GM20431 (cell line): ENCODE measurements around the gene ANTXRL.
"Not testable (repeated sequence)": the region's sequence is repeated elsewhere in the genome, so short reads cannot be mapped to it uniquely, and the experiment has no call there.

Experiments used
- in situ Hi-C: fragments of 300-500 bp; cut with MseI, MboI; formaldehyde crosslinking; loops from one replicate; pipeline ENCODE4 v1.15.0; 2020; ENCODE audit warnings: low sequenced_read_pairs; ENCODE audit not compliant: unreplicated experiment

ANTXRL gene

GRCh38 chr10:46253076-46254006 is 33.5 kb upstream of the ANTXRL start:
- in situ Hi-C loops = no loop called here

- in situ Hi-C loops = no loop called here
Measured at GRCh38 chr10:46254007-46254383, 32.8 kb upstream of the ANTXRL start.

GRCh38 chr10:46254467-46254866 is 32.3 kb upstream of the ANTXRL start:
- in situ Hi-C loops = no loop called here

DNA sequence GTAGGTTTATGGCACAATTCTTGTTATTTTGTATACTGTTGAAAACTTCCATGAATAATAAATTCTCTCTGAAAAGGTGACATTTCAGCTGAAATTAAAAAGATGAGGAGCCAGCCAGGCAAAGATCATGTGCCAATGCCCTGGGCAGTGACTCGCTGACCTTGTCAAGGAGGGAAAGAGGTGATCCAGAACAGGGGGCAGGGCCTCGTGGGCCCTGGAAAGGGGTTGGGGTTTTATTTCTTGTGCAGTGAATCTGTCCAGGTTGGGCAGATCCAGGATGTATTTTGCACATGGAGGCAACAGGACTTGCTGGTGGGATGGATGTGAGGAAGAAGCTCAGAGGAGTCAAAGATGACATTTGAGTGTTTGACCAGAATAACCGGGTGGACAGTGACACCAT is 31.6 kb upstream of the ANTXRL start:
- in situ Hi-C loops = not testable (repeated sequence)

GRCh38 chr10:46255801-46256747 is 30.7 kb upstream of the ANTXRL start:
- in situ Hi-C loops = no loop called here

- in situ Hi-C loops = no loop called here
Measured at GRCh38 chr10:46257099-46257498, 29.7 kb upstream of the ANTXRL start.

DNA sequence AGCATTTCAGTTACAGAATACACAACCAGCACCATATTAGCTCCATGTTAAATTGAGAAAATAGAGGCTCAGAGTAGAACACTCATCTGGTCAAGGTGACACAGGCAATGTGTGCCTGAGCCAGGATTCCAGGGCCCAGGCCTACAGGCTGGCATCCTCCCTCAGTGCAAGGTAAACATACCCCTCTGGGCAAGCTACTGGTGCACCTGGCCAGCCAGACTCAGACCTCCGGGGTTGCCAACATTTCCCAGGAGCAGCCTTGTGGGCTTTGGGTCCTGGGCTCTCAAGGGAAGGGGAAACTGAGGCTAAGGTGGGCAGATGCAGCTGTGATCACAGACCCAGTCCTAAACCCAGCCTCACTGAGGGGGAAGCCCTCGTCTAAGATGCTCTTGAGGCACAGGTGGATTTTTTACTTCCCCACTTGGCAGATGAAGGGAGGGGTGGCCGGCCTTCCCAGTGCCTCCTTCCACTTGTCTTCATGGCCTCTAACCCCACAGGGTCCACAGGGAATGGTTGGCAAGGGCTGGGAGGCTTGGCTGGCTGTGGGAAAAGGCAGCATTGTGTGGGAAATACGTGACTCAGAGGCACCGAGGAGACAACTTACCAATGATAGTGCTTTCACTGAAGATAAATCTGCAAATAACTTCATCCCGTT is 23.8 kb upstream of the ANTXRL start:
- in situ Hi-C loops = not testable (repeated sequence)

- in situ Hi-C loops = no loop called here
Measured at GRCh38 chr10:46263831-46264268, 22.9 kb upstream of the ANTXRL start.

DNA sequence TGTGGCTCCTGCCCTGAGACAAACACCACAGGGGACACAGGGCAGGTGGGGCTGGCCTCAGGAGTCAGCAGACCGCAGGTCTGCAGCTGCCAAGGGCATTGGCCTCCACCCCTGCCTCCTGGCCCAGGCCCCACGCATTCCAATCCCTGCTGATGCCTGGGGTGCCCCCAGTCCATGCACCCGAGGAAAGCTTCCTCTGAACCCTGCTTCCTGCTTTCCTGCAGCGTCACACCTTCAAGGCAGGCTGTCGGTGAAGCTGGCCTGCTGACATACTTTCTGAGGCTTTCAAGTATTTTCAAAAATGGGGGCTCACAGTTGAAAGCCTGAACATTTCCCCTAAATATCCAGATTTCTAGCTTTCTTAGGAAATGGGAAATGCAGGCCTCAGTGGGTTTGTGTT is 22.5 kb upstream of the ANTXRL start:
- in situ Hi-C loops = no loop called here

GRCh38 chr10:46264737-46265368 is 21.9 kb upstream of the ANTXRL start:
- in situ Hi-C loops = no loop called here

GRCh38 chr10:46265566-46266305 is 21.1 kb upstream of the ANTXRL start:
- in situ Hi-C loops = not testable (repeated sequence)

- in situ Hi-C loops = no loop called here
Measured at GRCh38 chr10:46266306-46266985, 20.4 kb upstream of the ANTXRL start.

DNA sequence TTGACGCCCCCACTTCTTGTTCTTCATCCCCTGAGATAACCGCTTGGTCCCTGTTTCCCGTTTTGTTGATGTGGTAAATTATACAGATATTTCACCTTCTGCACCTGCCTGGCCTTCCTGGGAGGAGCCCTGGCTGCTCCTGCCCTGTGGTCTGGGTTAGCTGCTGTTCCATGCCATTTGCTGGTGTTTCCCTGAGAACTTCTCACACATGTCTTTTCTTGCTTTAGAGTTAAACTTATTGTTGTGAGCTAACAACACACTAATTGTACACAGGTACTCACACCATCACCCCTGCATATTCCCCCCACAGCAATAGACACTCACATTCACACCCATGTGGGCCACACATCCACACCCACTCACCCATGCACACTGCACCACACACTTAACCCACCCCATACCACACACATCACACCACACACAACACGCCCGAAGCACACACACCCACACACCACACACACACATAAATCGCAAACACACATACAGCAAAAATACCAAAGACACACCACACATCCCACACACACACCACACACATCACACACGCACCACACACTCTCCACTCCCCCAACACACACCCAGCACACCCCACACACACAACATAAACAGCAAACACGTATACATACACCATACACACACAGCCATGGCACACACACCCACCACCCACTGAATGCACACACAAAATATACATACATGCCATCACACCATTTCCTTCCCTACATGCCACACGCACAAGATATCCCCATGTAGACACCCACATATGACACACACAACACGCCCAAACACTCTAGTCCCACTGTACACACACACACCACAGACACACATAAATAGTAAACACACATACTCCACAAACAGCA is 19.4 kb upstream of the ANTXRL start:
- in situ Hi-C loops = no loop called here

DNA sequence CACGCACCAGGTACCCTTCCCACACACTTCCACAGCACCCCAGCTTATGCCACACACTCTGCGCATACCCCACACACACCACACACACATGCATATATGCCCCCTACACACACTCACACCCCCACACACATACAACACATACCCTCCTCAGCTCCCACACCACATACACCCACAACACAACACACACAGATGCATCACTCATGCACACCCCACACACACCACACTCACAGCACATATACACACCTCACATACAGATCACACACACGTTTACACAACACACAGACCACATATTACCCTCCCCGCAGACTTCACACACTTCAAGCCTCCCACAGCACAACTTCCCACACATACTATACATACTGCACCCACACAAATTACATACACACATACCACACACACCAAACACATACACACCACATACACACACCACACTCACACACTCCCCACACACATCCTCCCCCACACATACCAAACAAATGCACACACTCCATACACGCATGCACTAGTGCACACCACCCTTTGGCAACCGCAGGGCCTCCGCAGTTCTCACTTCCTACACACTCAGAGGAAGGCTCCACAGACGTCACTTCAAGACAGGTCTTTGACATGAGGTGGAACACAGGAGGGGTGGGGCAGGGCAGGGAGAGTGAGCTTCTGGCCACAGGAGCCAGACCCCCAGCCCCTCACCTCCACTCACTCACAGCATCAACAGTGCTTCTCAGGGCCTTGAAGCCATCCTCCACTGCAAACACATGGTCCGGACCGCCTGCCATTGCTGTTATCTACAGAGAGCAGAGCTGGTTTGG is 18.5 kb upstream of the ANTXRL start:
- in situ Hi-C loops = no loop called here

DNA sequence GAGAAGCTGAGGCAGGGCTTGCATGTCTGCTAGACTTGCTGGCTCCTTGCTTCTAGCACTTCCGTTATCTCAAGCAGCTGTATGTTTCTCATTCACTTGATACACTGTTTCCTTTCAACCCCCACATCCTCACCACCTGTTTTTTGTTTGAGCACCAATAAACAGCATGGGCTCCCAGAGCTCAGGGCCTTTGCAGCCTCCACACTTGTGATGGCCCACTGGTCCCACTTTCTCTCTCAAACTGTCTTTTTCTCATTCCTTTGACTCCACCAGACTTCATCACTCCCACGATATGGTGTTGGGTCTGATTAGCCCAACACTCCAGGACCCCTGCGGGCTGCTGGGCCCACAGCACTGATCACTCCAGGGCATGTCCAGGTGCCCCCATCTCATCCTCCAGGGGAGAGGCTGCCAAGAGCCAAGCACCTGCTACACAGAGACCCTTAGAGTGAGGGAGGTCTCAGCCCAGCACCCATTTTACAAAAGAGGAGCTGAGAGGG is 17.2 kb upstream of the ANTXRL start:
- in situ Hi-C loops = not testable (repeated sequence)

- in situ Hi-C loops = no loop called here
Measured at GRCh38 chr10:46270086-46270811, 16.5 kb upstream of the ANTXRL start.
